ENCODE data around the gene FAM219B.

DNA sequence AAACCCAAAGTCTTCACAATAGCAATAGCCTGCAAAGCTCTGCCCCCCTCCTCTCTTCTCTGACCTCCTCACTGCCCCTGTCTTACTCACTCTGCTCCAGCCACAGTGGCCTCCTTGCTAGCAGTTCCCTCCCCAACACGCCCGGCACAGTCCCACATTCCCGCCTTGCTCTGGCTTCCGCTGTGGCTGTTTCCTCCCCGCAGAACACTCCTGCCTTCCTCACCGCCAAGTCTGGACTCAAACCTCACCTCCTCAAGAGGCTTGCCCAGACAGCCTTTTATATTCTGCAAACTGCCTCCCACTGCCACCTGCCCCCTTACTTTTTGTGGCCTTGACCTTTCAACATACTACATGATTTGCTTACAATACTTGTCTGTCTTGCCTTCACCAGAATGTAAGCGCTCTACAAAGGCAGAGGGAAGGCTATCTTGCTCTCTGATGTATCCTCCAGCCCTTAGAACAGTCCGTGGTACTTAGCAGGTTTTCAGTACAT is 17.2 kb downstream of the FAM219B start:
- TF ChIP-seq EP300 (IDR thresholded peaks at IDR 0.05) (no peak), CTCF (IDR thresholded peaks at IDR 0.05) (no peak), POLR2A (IDR thresholded peaks at IDR 0.05) (no peak)

Data from ovary (tissue), 3 donors.